GM23248 (cell line): Measurements from ENCODE around the gene GPR160.

Experiments
- EZH2 ChIP-seq: fragments of 200-600 bp; sonication (generic); IDR thresholded peaks from 2 replicates; pipeline ENCODE4 v1.6.1; 2018; ENCODE audit warnings: antibody characterized with exemption, mild to moderate bottlenecking; ENCODE audit not compliant: insufficient read depth, poor library complexity, severe bottlenecking
- EZH2phosphoT487 ChIP-seq: fragments of 200-600 bp; sonication (generic); IDR thresholded peaks from 2 replicates; pipeline ENCODE4 v1.6.1; 2018; ENCODE audit warnings: antibody characterized with exemption, moderate library complexity, mild to moderate bottlenecking, low read depth; ENCODE audit not compliant: insufficient read depth

DNA sequence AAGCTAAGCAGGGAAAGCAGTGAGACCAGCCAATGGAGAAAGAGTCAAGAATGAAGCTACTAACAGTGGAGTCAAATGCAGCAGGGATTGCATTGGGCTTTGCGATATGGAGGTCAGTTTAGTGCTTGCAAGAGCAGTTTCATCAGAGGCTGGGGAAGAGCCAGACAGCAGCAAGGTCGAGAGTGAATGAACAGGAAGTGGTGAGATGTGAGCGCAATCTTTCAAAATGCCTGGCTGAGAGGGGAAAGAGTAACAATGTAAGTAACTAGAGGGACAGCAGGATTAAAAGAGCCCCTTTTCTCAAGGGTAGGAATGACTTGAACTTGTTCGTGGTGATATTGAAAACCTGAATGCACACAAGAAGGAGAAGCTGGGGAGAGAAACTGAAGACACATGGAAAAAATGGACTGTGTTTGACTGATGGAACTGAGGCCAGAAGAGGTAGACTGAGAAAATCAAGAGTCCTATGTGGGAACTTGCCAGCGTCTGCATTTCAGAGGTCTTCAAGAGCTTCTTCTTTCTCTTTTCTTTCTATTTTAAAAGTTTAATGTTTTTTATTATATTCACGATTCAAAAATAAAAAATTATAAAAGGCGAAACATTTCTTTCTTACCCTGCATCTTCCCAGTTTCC lies 30.6 kb upstream of the GPR160 start:
- TF ChIP-seq EZH2phosphoT487: no peak
- TF ChIP-seq EZH2: no peak
